Suppressor macrophage treated with lipopolysaccharide for 1 hour (primary cell): ENCODE data around the gene SIAH3.
"Not testable (repeated sequence)": the region's sequence is repeated elsewhere in the genome, so short reads cannot be mapped to it uniquely, and the experiment has no call there.

Experiments
- DNase-seq, 3 donors: peaks; one replicate each; pipeline ENCODE4 v3.0.0-alpha.2; 2020 to 2022

SIAH3 gene

DNA sequence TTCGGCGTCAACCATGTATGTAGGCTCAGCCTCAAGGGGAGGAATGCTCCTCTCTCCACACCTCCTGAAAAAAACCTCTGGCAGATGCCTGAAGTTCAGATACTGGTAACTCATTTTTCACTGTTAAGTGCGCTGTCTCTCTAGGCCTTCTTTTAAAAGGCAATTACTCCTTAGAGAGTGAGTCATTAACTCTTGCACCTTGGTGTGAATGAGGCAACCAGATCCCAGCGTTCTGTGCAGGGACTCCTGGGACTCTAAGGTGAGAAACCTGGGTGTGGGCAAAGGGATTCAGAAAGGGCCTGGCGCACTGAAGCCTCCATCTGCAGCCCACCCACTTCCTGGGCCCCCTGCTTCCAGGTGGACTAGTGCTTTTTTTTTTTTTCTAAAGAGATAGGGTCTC, 71.7 kb downstream of the SIAH3 start:
- no peak for DNase-seq

DNA sequence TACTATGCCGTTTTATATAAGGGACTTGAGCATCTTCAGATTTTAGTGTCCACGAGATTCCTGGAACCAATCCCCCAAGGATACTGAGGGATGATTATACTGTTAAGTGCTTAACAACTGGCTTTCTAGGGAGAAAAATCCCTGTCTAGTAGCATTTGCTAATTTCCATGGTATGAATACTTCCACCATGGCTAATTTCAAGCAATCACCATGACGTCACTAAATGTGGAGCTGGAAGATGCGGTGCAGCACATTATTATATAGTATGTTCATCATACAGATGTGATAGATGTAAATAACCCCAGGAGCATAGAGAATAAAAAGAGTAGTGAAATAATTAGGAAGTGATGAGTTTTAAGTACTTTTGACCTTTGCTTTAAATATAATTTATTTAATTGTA, 72.7 kb downstream of the SIAH3 start:
- DNase-seq = no peak

GRCh38 chr13:45776748-45777147, 74.8 kb downstream of the SIAH3 start:
- no peak for DNase-seq

DNA sequence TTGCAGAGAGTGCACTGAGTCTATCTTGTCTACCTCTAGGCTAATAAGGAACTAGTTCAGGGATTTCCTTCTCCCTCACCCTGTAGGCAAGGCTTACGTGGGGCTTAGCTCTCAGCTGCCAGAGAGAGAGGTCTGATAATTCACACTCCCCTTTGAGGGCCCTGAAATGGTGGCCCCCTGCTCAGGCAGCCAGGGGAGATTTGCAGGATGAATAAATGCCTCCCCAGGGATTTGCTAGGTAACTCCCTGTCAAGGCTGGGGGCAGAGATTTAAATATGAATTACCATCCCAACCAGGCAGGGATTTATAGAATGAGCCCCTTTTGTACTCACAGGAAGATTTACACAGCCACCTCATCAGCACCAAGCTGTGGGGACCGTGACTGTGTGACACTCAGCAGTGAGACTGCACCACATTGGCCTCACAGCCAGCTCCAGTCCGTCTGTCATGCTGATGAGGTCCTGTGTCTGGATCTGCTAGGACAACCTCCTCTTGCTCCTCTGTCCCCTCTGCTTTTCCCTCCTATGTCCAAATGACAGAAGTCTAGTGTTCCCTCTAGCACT, 76.1 kb downstream of the SIAH3 start:
- DNase-seq = no peak

DNA sequence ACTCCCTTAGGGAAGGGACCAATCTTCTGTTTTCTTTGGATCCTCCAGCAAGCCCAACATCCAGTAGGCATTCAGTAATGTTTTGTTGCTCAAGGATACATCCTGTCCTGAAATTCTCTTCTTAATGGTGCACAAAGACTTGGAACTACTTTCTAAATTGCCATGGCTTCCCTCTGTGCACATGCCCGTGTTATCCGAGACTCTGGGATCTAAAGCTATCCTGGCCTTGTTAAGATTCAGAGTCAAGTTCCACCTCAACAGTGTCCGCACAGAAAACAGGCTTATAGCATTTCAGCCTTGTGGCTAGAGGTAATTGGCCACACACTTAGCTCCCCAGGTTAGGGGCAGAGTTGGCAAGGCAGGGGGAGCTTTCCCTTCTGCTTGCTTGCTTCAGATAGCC, 77.6 kb downstream of the SIAH3 start:
- no peak for DNase-seq

GRCh38 chr13:45773236-45773635, 78.3 kb downstream of the SIAH3 start:
- no peak for DNase-seq

- DNase-seq = no peak
Observed at GRCh38 chr13:45770886-45771285, 80.7 kb downstream of the SIAH3 start.

- DNase-seq = peak in 2 of 3 donors; percentile 34 to 41
Observed at GRCh38 chr13:45768656-45769479, 82.7 kb downstream of the SIAH3 start.

DNA sequence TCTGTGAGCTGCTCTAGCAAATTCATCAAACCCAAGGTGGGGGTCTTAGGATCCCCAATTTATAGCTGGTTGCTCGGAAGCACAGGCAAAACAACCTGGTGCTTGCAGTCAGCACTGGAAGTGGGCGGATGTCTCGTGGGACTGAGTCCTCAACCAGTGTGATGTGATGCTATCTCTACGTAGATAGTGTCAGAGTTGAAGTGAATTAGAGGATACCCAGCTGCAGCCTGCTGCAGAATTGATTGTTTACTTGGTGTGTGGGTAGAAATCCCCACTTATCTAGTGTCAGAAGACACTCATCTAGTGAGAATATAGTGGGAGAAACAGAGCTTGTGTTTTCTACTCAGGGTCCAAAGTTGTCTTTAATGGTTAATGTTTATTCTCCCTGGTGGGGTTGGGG, 86.1 kb downstream of the SIAH3 start:
- DNase-seq = no peak

GRCh38 chr13:45763419-45763818, 88.1 kb downstream of the SIAH3 start:
- DNase-seq = no peak

- DNase-seq = not testable (repeated sequence)
Observed at GRCh38 chr13:45757589-45757988, 94.0 kb downstream of the SIAH3 start.

- DNase-seq = not testable (repeated sequence)
Observed at GRCh38 chr13:45756498-45756897, 95.1 kb downstream of the SIAH3 start.

- peak; percentile 22 to 52 (median 27) for DNase-seq
Observed at GRCh38 chr13:45752510-45752909, 99.0 kb downstream of the SIAH3 start.

GRCh38 chr13:45751885-45752284, 99.7 kb downstream of the SIAH3 start:
- no peak for DNase-seq

DNA sequence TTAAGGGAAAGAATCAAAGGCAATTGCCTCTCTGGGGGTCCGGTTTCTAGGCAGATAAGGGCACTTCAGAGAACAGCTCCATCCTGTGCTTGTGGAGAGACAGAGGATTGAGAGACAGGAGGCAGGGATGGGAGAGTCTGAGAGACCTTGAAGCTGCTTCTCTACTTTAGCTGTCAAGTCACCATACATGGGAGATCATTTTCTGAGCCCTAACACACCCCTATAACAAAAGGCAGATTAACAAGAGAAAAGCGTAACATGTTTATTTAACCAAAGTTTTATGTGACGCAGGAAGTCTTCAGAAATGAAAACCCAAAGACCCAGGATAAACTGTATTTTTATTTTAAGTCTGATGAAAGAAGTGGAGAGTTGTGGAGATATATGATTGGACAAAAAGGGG, 101.0 kb downstream of the SIAH3 start:
- no peak for DNase-seq

DNA sequence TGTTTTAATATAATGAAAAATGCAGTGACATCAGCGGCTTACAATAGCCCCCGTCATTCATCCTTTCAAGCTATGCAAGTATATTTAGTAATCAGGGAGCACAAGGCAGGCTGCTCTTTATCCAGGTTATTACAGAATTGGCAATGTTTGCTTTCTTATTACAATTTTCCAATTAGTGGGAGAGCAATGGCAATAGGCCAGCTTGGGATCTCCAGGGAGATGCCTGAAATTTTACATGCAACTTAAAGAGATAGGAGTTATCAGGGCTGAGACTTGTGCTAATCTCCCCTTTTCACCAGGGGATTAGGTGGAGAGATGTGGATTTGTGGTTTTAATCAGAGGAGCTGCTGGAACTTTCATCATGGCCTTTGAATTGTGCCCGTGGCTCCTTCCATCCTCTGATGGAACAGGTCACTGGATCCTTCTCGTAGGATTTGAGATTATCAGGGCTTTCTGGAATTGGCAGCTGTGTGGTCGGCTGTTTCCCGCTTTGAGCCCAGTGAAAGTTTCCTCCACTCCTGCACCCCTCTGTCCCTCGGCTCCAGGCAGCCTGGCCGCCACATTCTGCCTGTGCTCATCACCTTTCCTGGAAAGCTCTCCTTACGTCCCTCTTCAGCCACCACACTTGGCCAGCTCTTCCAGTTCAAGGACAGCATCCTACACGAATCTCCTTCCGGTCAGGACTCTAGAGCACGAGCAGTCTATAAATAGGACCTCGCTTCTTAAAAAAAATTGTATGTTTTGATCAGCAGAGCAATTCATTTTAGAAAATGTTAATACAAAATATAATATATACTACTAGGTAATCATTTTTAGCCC, 102.4 kb downstream of the SIAH3 start:
- no peak for DNase-seq

GRCh38 chr13:45747071-45747470, 104.5 kb downstream of the SIAH3 start:
- DNase-seq = peak; percentile 53 to 54 (median 53)

DNA sequence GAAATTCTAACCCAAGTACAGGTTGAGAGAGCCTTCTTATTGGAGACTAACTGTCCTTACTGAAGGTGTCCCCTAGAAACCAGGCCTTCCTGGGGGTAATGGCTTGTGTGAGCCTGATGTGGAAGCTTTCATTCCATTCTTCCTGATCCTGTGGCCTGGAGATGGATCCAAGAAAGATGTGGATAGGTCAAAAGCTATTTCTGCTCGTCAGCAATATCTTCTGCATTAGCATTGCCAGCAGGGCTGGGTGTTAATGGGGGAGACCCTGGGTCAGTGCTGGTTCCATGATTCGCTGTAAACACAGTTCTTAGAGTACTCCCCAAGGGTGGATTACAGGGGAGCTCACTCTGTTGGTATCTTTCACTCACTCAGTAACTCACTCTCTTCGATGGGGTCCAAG, 106.6 kb downstream of the SIAH3 start:
- DNase-seq = no peak

- no peak for DNase-seq
Observed at GRCh38 chr13:45742985-45743384, 108.6 kb downstream of the SIAH3 start.

GRCh38 chr13:45737571-45738017, 114.0 kb downstream of the SIAH3 start:
- DNase-seq = peak in 1 of 3 donors; percentile 11

GRCh38 chr13:45733361-45733760, 118.2 kb downstream of the SIAH3 start:
- no peak for DNase-seq

- no peak for DNase-seq
Observed at GRCh38 chr13:45732916-45733315, 118.6 kb downstream of the SIAH3 start.

DNA sequence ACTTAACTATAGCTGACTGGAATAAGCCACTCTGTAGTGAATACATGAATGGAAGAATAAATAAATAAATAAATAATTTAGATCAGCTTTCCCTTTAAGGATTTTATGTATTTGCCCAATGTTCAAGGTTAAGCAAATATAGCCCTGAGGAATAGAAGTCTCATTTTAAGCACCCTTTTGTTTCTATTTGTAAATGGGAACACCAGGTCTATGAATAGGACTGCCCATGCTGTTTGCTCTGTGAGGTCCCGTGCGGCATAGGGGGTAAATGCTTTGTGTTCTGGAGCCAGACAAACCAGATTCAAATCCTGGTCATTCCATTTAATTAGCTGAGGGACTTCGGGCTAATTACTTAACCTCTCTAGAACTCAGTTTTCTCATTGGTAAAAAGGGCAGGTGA, 120.1 kb downstream of the SIAH3 start:
- DNase-seq = no peak

DNA sequence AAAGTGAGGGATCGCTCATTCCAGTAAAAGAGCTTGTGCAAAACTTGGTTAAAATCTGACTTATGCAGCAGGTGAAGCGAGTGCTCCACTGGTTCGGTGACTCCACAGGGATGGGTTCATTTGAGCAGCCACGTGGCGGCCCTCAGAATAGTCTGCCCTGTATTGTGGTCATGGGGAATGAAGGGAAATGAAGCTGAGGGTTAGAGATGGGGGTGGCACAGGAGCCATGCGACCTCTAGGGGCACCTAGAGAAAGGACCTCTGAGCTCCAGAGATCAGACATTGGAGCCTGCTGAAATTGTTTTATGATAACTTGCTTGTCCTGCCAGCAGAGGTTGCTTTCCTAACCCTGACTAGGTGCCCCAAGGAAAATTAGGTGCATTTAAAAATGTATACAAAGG, 122.8 kb downstream of the SIAH3 start:
- DNase-seq = peak in 2 of 3 donors; percentile 10 to 22
